HepG2 (cell line): ENCODE results near the gene LGALS1. TPM values are rescaled to one million over a fixed set of nuclear protein-coding genes. Genes with fewer than 3 reads are reported as not detected.

Experiments used
- ETS1 ChIP-seq: sonication (generic); formaldehyde crosslinking; IDR thresholded peaks from 2 replicates; pipeline ENCODE4 v1.4.0; 2020; ENCODE audit warnings: missing genetic modification reagents
- ETV5 ChIP-seq: IDR thresholded peaks from 2 replicates; pipeline ENCODE4 v1.6.1; 2018; ENCODE audit warnings: missing biosample characterization, missing genetic modification reagents, inconsistent platforms, borderline replicate concordance
- HHEX ChIP-seq: IDR thresholded peaks from 2 replicates; pipeline ENCODE4 v1.6.1; 2016; ENCODE audit warnings: control low read depth
- IRF2 ChIP-seq: IDR thresholded peaks from 2 replicates; pipeline ENCODE4 v1.6.1; 2018; ENCODE audit warnings: missing genetic modification reagents, missing compliant biosample characterization
- KLF15 ChIP-seq: sonication (generic); formaldehyde crosslinking; IDR thresholded peaks from 2 replicates; pipeline ENCODE4 v1.8.1; 2023; ENCODE audit warnings: borderline replicate concordance, mild to moderate bottlenecking, inconsistent platforms, missing genetic modification reagents, mixed read lengths
- KLF16 ChIP-seq, 2 experiments: sonication (generic) in 1 of 2; formaldehyde crosslinking in 1 of 2; IDR thresholded peaks; 2 replicates each; pipeline versions ENCODE4 v1.6.1 to v1.8.0; 2016 to 2023; ENCODE audit warnings: missing genetic modification reagents in 2 of 2, missing compliant biosample characterization in 1 of 2
- MAF1 ChIP-seq: sonication (generic); formaldehyde crosslinking; IDR thresholded peaks from 2 replicates; pipeline ENCODE4 v1.5.0; 2020; ENCODE audit warnings: missing genetic modification reagents, borderline replicate concordance
- MIER2 ChIP-seq: IDR thresholded peaks from 2 replicates; pipeline ENCODE4 v1.6.1; 2016; ENCODE audit warnings: missing biosample characterization, missing genetic modification reagents
- PHF8 ChIP-seq: sonication (generic); formaldehyde crosslinking; IDR thresholded peaks from 2 replicates; pipeline ENCODE4 v1.5.0; 2020; ENCODE audit warnings: missing genetic modification reagents
- RAD21 ChIP-seq: fragments of 450-650 bp; formaldehyde crosslinking; IDR thresholded peaks from 2 replicates; pipeline ENCODE4 v1.5.0; 2020; ENCODE audit warnings: mild to moderate bottlenecking
- SATB2 ChIP-seq: sonication (generic); formaldehyde crosslinking; IDR thresholded peaks from 2 replicates; pipeline ENCODE4 v1.5.0; 2020; ENCODE audit warnings: missing genetic modification reagents
- SIX1 ChIP-seq: sonication (generic); formaldehyde crosslinking; IDR thresholded peaks from 2 replicates; pipeline ENCODE4 v1.4.0; 2020; ENCODE audit warnings: missing genetic modification reagents, borderline replicate concordance
- SP1 ChIP-seq, 2 experiments: fragments of 450-650 bp in 1 of 2; sonication (generic) in 1 of 2; formaldehyde crosslinking in 1 of 2; IDR thresholded peaks; 2 replicates each; pipeline versions ENCODE4 v1.4.0 to v1.6.1; 2016 to 2020; ENCODE audit warnings: missing genetic modification reagents in 1 of 2
- TBX3 ChIP-seq: fragments of 450-650 bp; IDR thresholded peaks from 2 replicates; pipeline ENCODE4 v1.6.1; 2017; ENCODE audit warnings: antibody characterized with exemption, mild to moderate bottlenecking, inconsistent platforms, borderline replicate concordance
- ZNF225 ChIP-seq: sonication (generic); formaldehyde crosslinking; IDR thresholded peaks from 2 replicates; pipeline ENCODE4 v1.4.0; 2020; ENCODE audit warnings: mild to moderate bottlenecking, missing genetic modification reagents
- ZNF766 ChIP-seq: sonication (generic); formaldehyde crosslinking; IDR thresholded peaks from 2 replicates; pipeline ENCODE4 v1.5.0; 2020; ENCODE audit warnings: missing genetic modification reagents, borderline replicate concordance
- ZSCAN31 ChIP-seq: sonication (generic); formaldehyde crosslinking; IDR thresholded peaks from 2 replicates; pipeline ENCODE4 v1.5.0; 2020; ENCODE audit warnings: low read depth, mild to moderate bottlenecking, missing genetic modification reagents
- polyA plus RNA-seq, 8 experiments: library from polyadenylated mRNA; depleted of rRNA in 3 of 8; stranded (reverse) in 7 of 8; unstranded in 1 of 8; fragments of >200 nt; fragmentation: Illumina TruSeq in 4 of 8; extraction: Trizol in 4 of 8; gene quantifications; 2 replicates each; pipeline versions ENCODE4 v1.2.1 to v1.2.3, GENCODE V29; 2011 to 2016; ENCODE audit warnings: low read depth in 4 of 8, missing spikeins in 1 of 8, mixed read lengths in 1 of 8; ENCODE audit not compliant: insufficient read depth in 1 of 8
- total RNA-seq, 5 experiments: library from RNA; depleted of rRNA; stranded (reverse); fragments of >200 nt; fragmentation: Illumina TruSeq; extraction: Trizol; gene quantifications; 2 replicates each; pipeline ENCODE4 v1.2.3, GENCODE V29; 2016; ENCODE audit warnings: low read depth in 1 of 5
- TF ChIP-seq, protein P1 (sequence below): IDR thresholded peaks from 2 replicates; pipeline ENCODE4 v1.6.1; 2016; ENCODE audit warnings: low read depth, missing genetic modification reagents, missing compliant biosample characterization
- TF ChIP-seq, protein P2 (sequence below): IDR thresholded peaks from 2 replicates; pipeline ENCODE4 v1.6.1; 2016; ENCODE audit warnings: missing compliant biosample characterization, missing genetic modification reagents, borderline replicate concordance
- TF ChIP-seq, protein P3 (sequence below): sonication (generic); formaldehyde crosslinking; IDR thresholded peaks from 2 replicates; pipeline ENCODE4 v1.4.0; 2020; ENCODE audit warnings: low read depth, mild to moderate bottlenecking, missing genetic modification reagents

LGALS1 gene
- total and polyA plus RNA-seq, 2 of the 13 experiments (the other 11 are each of a cell fraction or from before 2014, with no cell fraction given): 103 to 858 TPM

GRCh38 chr22:37659066-37659896 is 16.2 kb upstream of the LGALS1 start (continued):
- TF ChIP-seq, protein P1, sequence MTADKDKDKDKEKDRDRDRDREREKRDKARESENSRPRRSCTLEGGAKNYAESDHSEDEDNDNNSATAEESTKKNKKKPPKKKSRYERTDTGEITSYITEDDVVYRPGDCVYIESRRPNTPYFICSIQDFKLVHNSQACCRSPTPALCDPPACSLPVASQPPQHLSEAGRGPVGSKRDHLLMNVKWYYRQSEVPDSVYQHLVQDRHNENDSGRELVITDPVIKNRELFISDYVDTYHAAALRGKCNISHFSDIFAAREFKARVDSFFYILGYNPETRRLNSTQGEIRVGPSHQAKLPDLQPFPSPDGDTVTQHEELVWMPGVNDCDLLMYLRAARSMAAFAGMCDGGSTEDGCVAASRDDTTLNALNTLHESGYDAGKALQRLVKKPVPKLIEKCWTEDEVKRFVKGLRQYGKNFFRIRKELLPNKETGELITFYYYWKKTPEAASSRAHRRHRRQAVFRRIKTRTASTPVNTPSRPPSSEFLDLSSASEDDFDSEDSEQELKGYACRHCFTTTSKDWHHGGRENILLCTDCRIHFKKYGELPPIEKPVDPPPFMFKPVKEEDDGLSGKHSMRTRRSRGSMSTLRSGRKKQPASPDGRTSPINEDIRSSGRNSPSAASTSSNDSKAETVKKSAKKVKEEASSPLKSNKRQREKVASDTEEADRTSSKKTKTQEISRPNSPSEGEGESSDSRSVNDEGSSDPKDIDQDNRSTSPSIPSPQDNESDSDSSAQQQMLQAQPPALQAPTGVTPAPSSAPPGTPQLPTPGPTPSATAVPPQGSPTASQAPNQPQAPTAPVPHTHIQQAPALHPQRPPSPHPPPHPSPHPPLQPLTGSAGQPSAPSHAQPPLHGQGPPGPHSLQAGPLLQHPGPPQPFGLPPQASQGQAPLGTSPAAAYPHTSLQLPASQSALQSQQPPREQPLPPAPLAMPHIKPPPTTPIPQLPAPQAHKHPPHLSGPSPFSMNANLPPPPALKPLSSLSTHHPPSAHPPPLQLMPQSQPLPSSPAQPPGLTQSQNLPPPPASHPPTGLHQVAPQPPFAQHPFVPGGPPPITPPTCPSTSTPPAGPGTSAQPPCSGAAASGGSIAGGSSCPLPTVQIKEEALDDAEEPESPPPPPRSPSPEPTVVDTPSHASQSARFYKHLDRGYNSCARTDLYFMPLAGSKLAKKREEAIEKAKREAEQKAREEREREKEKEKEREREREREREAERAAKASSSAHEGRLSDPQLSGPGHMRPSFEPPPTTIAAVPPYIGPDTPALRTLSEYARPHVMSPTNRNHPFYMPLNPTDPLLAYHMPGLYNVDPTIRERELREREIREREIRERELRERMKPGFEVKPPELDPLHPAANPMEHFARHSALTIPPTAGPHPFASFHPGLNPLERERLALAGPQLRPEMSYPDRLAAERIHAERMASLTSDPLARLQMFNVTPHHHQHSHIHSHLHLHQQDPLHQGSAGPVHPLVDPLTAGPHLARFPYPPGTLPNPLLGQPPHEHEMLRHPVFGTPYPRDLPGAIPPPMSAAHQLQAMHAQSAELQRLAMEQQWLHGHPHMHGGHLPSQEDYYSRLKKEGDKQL: no peak
- TF ChIP-seq, protein P2, sequence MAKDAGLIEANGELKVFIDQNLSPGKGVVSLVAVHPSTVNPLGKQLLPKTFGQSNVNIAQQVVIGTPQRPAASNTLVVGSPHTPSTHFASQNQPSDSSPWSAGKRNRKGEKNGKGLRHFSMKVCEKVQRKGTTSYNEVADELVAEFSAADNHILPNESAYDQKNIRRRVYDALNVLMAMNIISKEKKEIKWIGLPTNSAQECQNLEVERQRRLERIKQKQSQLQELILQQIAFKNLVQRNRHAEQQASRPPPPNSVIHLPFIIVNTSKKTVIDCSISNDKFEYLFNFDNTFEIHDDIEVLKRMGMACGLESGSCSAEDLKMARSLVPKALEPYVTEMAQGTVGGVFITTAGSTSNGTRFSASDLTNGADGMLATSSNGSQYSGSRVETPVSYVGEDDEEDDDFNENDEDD: peak; percentile 9; the same call in 1 of the 2 replicates
- TF ChIP-seq ZNF766 (CRISPR knock-in tag) (no peak), KLF15 (CRISPR knock-in tag) (no peak), SATB2 (no peak), SP1 (IDR thresholded peaks at IDR 0.05) (no peak), SP1 (CRISPR knock-in tag; IDR thresholded peaks at IDR 0.05) (0 out of 2 replicates have a peak, but pooled peaks have one; percentile 20), ZSCAN31 (CRISPR knock-in tag) (peak; percentile 46; the same call in 1 of the 2 replicates), HHEX (CRISPR knock-in tag) (no peak), KLF16 (CRISPR knock-in tag; IDR thresholded peaks at IDR 0.05) (peak in 1 of 2 experiments; percentile 64; a peak in 2 of 4 replicates), PHF8 (CRISPR knock-in tag) (peak; percentile 48), TBX3 (peak; percentile 59; the same call in 1 of the 2 replicates), SIX1 (CRISPR knock-in tag) (no peak), ETS1 (CRISPR knock-in tag) (no peak), MIER2 (CRISPR knock-in tag) (0 out of 2 replicates have a peak, but pooled peaks have one; percentile 54), ETV5 (CRISPR knock-in tag) (no peak), RAD21 (CRISPR knock-in tag) (no peak), IRF2 (CRISPR knock-in tag) (peak; percentile 82; the same call in 1 of the 2 replicates), MAF1 (CRISPR knock-in tag) (no peak), ZNF225 (no peak)
- TF ChIP-seq, protein P3, sequence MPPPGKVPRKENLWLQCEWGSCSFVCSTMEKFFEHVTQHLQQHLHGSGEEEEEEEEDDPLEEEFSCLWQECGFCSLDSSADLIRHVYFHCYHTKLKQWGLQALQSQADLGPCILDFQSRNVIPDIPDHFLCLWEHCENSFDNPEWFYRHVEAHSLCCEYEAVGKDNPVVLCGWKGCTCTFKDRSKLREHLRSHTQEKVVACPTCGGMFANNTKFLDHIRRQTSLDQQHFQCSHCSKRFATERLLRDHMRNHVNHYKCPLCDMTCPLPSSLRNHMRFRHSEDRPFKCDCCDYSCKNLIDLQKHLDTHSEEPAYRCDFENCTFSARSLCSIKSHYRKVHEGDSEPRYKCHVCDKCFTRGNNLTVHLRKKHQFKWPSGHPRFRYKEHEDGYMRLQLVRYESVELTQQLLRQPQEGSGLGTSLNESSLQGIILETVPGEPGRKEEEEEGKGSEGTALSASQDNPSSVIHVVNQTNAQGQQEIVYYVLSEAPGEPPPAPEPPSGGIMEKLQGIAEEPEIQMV (CRISPR knock-in tag): 0 out of 2 replicates have a peak, but pooled peaks have one; percentile 34
